Measurements from ENCODE around the gene MTHFD1L. TPM values are rescaled to one million over a fixed set of nuclear protein-coding genes. Genes with fewer than 3 reads are reported as not detected.
"Not testable (repeated sequence)": the region's sequence is repeated elsewhere in the genome, so short reads cannot be mapped to it uniquely, and the experiment has no call there.

The MTHFD1L gene
- total and polyA plus RNA-seq, 4 experiments from 2014 or later: 3.7 to 11.1 (median 8.9) TPM

GRCh38 chr6:151038616-151039015 lies 173.1 kb downstream of the MTHFD1L start:
- no peaks in the 10 kb centered on the region for H3K4me1 Mint-ChIP-seq
- H3K27me3 Mint-ChIP-seq: no peaks in the 10 kb centered on the region
- H3K27ac Mint-ChIP-seq: no peak overlapping the region
- CTCF ChIA-PET (ENCODE audit: partially characterized antibody): no interaction called here
- intact Hi-C loops (cut with micrococcal nuclease): no loop called here
- Histone ChIP-seq H3K9me3 (ENCODE audit: control insufficient read depth in 1 of 2, low read length in 2 of 2) (no peaks in the 10 kb centered on the region), H3K27ac (ENCODE audit: low read depth, low read length) (no peak overlapping the region), H3K4me3 (ENCODE audit: low read length in 2 of 2) (no peak overlapping the region), H3K27me3 (ENCODE audit: insufficient read depth, low read length) (no peaks in the 10 kb centered on the region), H3K36me3 (ENCODE audit: insufficient read depth, low read length) (no peaks in the 10 kb centered on the region), H3K4me1 (ENCODE audit: insufficient read depth, low read length) (no peaks in the 10 kb centered on the region)
- no peaks in the 10 kb centered on the region for H3K9me3 Mint-ChIP-seq
- H3K36me3 Mint-ChIP-seq: peaks cover 20 to 36% of the 10 kb centered on the region in 2 donors
- POLR2A ChIA-PET (ENCODE audit: partially characterized antibody): no interaction called here
- H3K4me3 Mint-ChIP-seq: no peak overlapping the region
- no peak for DNase-seq

DNA sequence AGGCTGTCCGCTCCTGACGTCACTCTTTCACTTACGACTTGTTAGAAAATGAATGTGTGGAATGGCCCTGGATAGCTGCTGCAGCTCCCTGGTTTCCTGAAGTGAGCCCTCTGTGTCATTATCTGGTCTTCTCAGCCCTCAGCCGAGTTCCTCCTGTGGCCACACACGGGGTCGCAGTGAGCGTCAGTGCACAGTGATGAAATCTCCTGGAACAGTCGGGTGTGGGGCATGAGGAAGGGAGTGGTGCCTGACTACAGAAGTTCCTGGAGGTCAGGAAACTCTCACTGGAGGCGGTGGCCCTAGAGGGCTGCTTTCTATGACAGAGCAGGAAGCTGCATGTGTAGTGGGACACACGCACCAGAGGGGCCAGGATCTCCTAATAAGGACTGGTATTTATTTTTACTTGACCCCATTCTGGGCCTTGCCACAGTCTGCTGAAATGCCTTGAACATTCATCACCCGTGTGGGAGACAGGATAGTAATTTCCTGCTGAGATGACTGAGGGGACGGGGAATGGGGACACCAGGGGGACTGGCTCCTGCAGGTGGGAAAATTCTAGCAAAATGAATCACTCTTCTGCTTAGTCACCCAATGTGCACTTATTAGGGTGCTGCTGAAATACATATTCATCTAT lies 175.5 kb downstream of the MTHFD1L start:
- H3K27ac Mint-ChIP-seq; H3K9me3 Mint-ChIP-seq; H3K9me3 ChIP-seq (ENCODE audit: control insufficient read depth in 1 of 2, low read length in 2 of 2); H3K27ac ChIP-seq (ENCODE audit: low read depth, low read length); H3K27me3 Mint-ChIP-seq; H3K27me3 ChIP-seq (ENCODE audit: insufficient read depth, low read length); H3K36me3 ChIP-seq (ENCODE audit: insufficient read depth, low read length); H3K4me1 Mint-ChIP-seq; H3K4me1 ChIP-seq (ENCODE audit: insufficient read depth, low read length); POLR2A ChIA-PET (ENCODE audit: partially characterized antibody); DNase-seq; CTCF ChIA-PET (ENCODE audit: partially characterized antibody); H3K4me3 Mint-ChIP-seq; intact Hi-C loops (cut with micrococcal nuclease); H3K4me3 ChIP-seq (ENCODE audit: low read length in 2 of 2): not testable (repeated sequence)
- peaks cover 22 to 41% of the 10 kb centered on the region in 2 donors for H3K36me3 Mint-ChIP-seq

GRCh38 chr6:151041686-151042085 lies 176.2 kb downstream of the MTHFD1L start:
- CTCF ChIA-PET (ENCODE audit: partially characterized antibody): no interaction called here
- H3K27me3 Mint-ChIP-seq: no peaks in the 10 kb centered on the region
- H3K36me3 Mint-ChIP-seq: peaks cover 20 to 40% of the 10 kb centered on the region in 2 donors
- Histone ChIP-seq H3K27me3 (ENCODE audit: insufficient read depth, low read length) (no peaks in the 10 kb centered on the region), H3K27ac (ENCODE audit: low read depth, low read length) (no peak overlapping the region), H3K36me3 (ENCODE audit: insufficient read depth, low read length) (no peaks in the 10 kb centered on the region), H3K9me3 (ENCODE audit: control insufficient read depth in 1 of 2, low read length in 2 of 2) (no peaks in the 10 kb centered on the region), H3K4me1 (ENCODE audit: insufficient read depth, low read length) (no peaks in the 10 kb centered on the region), H3K4me3 (ENCODE audit: low read length in 2 of 2) (no peak overlapping the region)
- no peak overlapping the region for H3K27ac Mint-ChIP-seq
- no peaks in the 10 kb centered on the region for H3K4me1 Mint-ChIP-seq
- POLR2A ChIA-PET (ENCODE audit: partially characterized antibody): no interaction called here
- H3K4me3 Mint-ChIP-seq: no peak overlapping the region
- intact Hi-C loops (cut with micrococcal nuclease): no loop called here
- H3K9me3 Mint-ChIP-seq: peaks cover 0 to 2% (median 0%) of the 10 kb centered on the region in 8 donors
- no peak for DNase-seq

DNA sequence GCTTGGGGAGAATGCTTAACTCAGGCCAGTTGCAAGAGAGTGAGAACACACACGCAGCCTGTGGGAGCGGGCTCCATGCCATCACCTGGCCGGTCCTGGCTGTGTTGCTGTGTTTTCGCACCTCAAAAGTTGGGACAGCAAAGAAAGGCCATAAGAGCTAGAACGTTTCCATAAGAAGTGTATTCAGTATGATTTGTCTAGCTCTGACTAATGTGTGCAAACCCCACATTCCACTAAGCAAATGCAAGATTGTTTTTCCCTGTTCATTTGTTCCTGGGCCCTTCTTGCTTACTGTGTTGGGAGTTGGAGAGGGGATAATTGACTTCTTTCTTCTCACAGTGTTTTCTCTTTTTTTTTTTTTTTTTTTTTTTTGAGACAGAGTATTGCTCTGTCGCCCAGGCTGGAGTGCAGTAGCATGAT lies 177.4 kb downstream of the MTHFD1L start:
- H3K27ac ChIP-seq (ENCODE audit: low read depth, low read length); H3K4me1 Mint-ChIP-seq; H3K9me3 ChIP-seq (ENCODE audit: control insufficient read depth in 1 of 2, low read length in 2 of 2); H3K4me3 Mint-ChIP-seq; intact Hi-C loops (cut with micrococcal nuclease); H3K27me3 ChIP-seq (ENCODE audit: insufficient read depth, low read length); H3K4me1 ChIP-seq (ENCODE audit: insufficient read depth, low read length); H3K4me3 ChIP-seq (ENCODE audit: low read length in 2 of 2); POLR2A ChIA-PET (ENCODE audit: partially characterized antibody); H3K9me3 Mint-ChIP-seq; H3K27me3 Mint-ChIP-seq; DNase-seq; H3K36me3 ChIP-seq (ENCODE audit: insufficient read depth, low read length); H3K27ac Mint-ChIP-seq: not testable (repeated sequence)
- peaks cover 20 to 39% of the 10 kb centered on the region in 2 donors for H3K36me3 Mint-ChIP-seq
- CTCF ChIA-PET (ENCODE audit: partially characterized antibody): interaction anchor here (1.9 kb wide), 1 partner anchor 28 kb away, joined by 8 read pairs; no protein-coding TSS in a partner anchor

DNA sequence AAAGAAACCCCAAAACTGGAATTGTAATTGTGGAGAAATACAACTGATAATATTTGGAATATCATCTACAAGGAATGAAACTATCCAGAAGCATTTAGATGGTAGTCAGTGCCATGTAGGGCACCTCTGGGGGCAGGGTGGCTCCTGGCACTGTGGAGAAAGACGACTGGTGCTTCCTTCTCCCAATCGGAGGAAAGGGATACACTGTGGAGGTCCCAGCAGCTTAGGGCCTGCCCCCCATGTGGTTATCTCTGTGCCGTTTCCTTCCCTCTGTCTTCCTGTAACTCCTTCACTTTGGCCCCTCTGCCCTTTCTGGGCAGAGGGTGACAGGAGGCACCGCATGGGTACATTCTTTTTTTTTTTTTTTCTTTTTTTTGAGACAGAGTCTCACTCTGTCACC lies 178.4 kb downstream of the MTHFD1L start:
- Histone ChIP-seq H3K36me3 (ENCODE audit: insufficient read depth, low read length) (no peaks in the 10 kb centered on the region), H3K27ac (ENCODE audit: low read depth, low read length) (no peak overlapping the region), H3K9me3 (ENCODE audit: control insufficient read depth in 1 of 2, low read length in 2 of 2) (no peaks in the 10 kb centered on the region), H3K4me1 (ENCODE audit: insufficient read depth, low read length) (no peaks in the 10 kb centered on the region), H3K27me3 (ENCODE audit: insufficient read depth, low read length) (no peaks in the 10 kb centered on the region), H3K4me3 (ENCODE audit: low read length in 2 of 2) (no peak overlapping the region)
- ChIA-PET CTCF (ENCODE audit: partially characterized antibody) (interaction anchor here (1.9 kb wide), 1 partner anchor 30 kb away, joined by 8 read pairs; no protein-coding TSS in a partner anchor), POLR2A (ENCODE audit: partially characterized antibody) (no interaction called here)
- Mint-ChIP-seq H3K36me3 (peaks cover 24 to 37% of the 10 kb centered on the region in 2 donors), H3K27me3 (no peaks in the 10 kb centered on the region), H3K4me1 (no peaks in the 10 kb centered on the region), H3K27ac (no peak overlapping the region), H3K4me3 (no peak overlapping the region), H3K9me3 (peaks cover 0 to 3% (median under 1%) of the 10 kb centered on the region in 8 donors)
- intact Hi-C loops (cut with micrococcal nuclease): no loop called here
- DNase-seq: no peak

GRCh38 chr6:151044465-151045441 lies 179.3 kb downstream of the MTHFD1L start:
- Mint-ChIP-seq H3K27me3 (no peaks in the 10 kb centered on the region), H3K27ac (no peak overlapping the region), H3K4me3 (no peak overlapping the region), H3K9me3 (peaks cover 0 to 3% (median under 1%) of the 10 kb centered on the region in 8 donors), H3K36me3 (peaks cover 25 to 36% of the 10 kb centered on the region in 2 donors), H3K4me1 (no peaks in the 10 kb centered on the region)
- intact Hi-C loops (cut with micrococcal nuclease): no loop called here
- Histone ChIP-seq H3K27me3 (ENCODE audit: insufficient read depth, low read length) (no peaks in the 10 kb centered on the region), H3K36me3 (ENCODE audit: insufficient read depth, low read length) (no peaks in the 10 kb centered on the region), H3K27ac (ENCODE audit: low read depth, low read length) (no peak overlapping the region), H3K4me3 (ENCODE audit: low read length in 2 of 2) (no peak overlapping the region), H3K9me3 (ENCODE audit: control insufficient read depth in 1 of 2, low read length in 2 of 2) (no peaks in the 10 kb centered on the region), H3K4me1 (ENCODE audit: insufficient read depth, low read length) (no peaks in the 10 kb centered on the region)
- no peak for DNase-seq
- ChIA-PET POLR2A (ENCODE audit: partially characterized antibody) (no interaction called here), CTCF (ENCODE audit: partially characterized antibody) (no interaction called here)

DNA sequence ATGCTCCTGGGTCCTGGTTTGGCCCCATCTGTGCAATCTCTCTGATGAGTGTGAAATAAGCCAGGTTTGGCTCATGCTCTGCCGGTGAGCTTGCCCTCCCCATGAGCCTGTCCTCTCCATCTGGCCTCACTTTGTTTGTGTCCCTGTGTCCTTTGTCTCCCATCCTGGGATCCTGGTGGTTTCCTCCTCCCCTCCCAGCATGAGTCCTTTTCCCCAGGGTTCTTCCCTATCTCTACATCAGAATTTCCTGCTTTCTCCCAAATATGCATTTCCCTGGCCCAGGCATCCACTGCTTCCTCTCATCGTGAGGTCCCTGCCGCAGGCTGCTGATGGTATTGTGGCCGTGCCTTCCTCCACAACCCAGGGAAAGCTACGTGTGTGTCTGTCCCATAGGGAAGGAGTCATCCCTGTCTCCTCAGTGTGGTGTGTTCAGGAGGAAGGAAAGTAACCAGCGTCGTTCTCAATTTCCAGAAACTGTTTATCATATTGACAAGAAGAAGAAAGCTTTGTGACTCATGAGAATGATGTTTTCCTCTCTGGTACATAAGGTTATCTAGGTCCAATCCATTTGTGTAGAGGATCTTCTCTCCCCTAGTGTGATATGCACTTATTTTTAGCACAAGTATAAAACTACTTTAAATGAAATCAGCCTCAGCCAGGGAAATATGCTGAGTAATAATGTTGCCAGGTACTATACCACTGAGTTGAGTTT lies 180.2 kb downstream of the MTHFD1L start:
- H3K27ac ChIP-seq (ENCODE audit: low read depth, low read length); H3K9me3 ChIP-seq (ENCODE audit: control insufficient read depth in 1 of 2, low read length in 2 of 2); H3K27ac Mint-ChIP-seq; H3K4me3 ChIP-seq (ENCODE audit: low read length in 2 of 2); intact Hi-C loops (cut with micrococcal nuclease); H3K27me3 ChIP-seq (ENCODE audit: insufficient read depth, low read length); H3K4me1 Mint-ChIP-seq; H3K9me3 Mint-ChIP-seq; H3K4me1 ChIP-seq (ENCODE audit: insufficient read depth, low read length); DNase-seq; H3K27me3 Mint-ChIP-seq; POLR2A ChIA-PET (ENCODE audit: partially characterized antibody); H3K4me3 Mint-ChIP-seq; CTCF ChIA-PET (ENCODE audit: partially characterized antibody); H3K36me3 ChIP-seq (ENCODE audit: insufficient read depth, low read length): not testable (repeated sequence)
- H3K36me3 Mint-ChIP-seq: peaks cover 27 to 38% of the 10 kb centered on the region in 2 donors
